DMS 273 treated with DMSO at 0.1 percent for 48 hours (cell line): ENCODE results near the gene CIC.

Experiments
- DNase-seq: peaks from one replicate; lab custom pipeline; 2025; lab: John Stamatoyannopoulos, UW

Gene CIC

DNA sequence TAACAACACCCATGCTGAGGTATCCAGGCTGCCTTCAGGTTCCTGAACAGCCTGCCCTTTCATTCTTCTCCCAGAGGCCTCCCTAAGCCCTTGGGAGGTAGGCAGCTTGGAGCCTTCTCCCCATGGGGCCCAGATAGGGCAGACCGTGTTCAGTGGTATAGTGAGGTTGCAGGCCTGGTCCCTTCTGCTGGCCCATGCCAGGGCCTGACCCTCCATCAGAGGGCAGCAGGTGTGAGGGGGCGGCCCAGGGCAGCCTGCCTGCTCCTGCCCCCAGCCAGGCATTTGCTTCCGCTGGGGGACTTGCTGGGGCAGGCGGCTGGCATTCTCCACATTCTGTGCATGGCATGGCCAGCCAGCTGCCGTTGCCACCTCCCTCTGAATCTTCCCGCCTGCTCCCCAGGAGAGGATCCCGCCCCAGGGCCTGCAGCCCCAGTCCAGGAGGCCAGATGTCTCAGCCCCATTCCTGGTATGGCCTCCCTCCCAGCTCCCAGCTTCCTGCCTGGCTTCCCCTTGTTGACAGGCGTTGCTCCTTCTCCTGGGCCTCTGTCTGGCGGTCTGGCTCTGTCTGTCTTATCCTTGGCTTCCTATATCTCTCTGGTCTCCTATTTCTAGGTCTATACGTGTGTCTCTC, 8.9 kb downstream of the CIC start:
- DNase-seq: peak; percentile 90

DNA sequence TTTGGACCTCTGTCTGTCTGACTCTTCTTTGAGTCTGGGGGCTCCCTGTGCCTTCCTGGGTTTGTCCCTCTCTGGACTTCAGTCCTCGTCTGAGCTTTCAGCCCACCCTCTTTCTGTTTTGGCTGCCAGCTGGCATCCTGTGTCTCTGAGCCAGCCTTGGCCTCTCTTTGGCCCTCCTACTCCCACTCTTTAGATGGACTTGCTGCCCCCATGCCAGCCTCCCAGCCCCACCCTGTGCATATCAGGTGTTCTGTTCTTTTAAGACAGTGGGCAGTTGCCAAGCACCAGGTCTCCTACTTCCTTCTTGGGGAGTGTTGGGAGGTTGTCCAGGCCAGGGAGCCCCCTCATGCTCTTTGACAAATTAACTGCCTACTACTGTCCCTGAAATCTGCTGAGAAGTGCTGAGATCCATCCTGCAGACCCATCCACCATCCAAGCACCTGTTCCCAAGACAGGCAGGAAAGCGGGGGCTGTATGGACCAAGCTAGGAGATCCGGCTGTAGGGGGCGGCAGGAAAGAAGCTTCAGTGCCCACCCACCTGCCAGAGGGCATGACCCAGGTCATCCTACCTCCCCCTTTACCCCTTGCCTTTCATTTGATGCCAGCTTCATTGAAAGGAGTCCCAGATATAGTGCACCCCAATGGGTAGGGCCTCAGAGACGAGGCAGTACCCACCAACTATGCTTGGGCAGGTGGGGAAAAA, 9.6 kb downstream of the CIC start:
- no peak for DNase-seq

DNA sequence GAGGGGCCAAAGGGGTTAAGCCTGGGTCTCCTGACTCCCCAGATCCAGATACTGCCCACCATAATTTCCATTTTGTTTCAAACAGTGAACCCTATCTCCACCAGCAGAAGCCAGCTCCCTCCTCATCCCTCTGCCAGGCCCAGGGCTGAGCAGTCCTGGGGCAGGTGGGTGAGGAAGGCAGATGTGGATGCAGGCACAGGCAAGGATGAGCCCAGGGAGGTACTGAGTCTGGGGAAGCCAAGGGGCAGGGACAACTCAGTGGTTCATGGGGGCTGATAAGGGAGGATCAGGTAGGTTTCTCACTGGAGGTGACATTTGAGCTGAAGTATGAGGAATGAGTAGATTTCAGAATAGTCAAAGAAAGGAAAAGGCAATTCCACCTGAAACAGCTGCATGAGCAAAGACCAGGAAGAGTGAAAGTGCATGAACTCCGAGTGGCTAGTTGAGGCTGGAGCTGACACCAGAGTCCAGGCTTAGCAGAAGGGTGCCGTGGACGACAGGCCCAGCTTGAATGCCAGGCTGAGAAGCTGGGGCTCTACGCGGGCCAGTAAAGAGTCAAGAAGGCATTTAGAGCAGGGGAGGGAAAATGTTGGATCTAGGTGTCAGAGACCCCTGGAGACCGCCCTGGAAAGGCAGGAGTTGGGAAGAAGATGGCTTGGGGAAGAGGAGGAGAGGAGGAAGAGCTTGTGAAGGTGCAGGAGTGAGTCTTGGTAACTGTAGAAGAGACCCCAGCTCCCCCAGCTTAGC, 10.3 kb downstream of the CIC start:
- no peak for DNase-seq

DNA sequence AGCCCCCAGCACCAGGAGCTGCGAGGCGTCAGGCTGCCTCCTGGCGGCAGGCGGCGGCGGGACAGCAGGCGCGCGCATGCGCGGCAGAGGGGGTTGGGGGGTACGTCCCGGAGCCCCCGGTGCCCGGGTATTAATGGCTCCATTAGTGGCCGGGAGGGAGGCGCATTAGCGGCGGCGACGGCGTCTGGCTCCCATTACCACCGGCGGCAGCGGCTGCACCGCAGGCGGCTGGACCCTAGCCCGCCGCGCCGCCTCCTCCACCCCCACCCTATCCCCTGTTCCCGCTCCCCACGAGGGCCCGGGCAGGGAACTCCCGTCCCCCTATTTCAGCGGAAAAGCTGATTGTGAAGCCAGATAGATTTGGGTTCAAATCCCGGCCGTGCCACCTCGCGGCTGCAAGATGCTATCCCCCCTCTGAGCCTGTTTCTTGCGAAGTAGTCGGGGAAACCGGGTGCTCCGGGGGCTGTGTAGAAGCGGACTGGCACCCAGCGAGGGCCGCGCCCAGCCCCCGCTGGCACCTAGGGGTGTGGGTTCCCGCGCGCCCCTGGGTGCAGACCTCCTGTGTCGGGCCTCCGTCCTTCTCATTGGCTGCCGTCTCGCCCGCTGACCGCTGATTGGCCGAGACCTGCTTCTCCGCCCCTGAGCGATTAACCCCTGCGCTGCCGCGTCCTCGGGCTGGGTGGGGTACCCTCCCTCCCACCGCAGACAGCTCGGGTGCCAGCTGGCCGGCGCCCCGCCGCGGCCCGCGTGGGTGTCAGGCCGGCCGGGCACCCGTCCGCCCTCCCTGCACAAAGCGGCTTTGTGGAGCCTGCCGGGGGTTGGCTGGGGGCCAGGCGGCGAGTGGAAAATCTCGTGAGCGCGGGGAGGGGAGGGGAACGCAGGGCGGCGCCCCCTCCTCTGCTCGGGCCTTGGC, 11.1 kb downstream of the CIC start:
- DNase-seq: peak; percentile 84

DNA sequence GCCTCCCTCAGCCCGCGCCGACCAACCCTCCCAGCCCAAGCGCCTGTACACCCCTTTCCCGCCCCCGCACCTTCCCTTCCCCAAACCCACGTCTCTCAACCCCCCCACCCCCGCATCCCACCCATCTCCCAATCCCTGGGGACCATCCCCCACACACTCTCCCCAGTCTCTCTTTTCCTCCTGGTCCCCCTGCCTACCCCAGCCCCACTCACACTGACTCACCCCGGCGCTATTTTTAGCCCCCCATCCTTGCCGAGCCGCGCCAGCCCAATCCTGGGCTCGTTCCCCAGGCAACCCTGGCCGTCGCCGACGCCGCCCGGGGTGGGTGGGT, 11.7 kb downstream of the CIC start:
- DNase-seq: no peak

DNA sequence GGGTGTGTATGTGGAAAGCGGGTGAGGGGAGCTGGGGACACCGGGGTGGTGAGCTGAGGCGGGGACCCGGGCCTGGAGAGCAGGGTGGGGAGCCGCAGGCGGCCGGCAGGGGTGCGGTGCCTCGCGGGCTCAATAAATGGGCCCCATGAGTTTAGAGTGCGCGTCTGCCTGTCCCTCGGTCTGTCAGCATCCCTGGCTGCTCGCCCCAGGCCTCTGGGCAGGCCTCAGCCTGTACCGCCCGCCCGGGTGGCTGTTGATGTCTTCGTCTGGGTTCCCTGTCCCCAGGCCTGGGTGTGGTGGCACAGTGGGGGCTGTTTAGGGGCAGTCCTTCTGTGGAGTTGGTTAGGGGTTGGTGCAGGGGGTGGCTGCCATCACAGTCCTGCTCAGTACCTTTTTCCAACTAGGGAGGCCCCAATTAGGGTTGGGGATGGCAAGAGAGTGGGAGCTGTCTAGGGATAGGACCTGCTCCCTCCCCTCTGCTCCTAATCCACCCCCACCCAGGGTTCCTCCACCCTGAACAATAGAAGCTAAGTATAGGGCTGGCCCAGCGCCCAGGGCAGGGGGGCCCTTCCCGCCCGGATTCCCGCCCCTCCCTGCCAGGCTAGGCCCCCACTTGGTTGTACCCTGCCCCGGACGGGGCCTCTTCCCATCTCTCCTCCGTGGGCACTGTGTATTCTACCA, 12.2 kb downstream of the CIC start:
- DNase-seq: peak; percentile 55

DNA sequence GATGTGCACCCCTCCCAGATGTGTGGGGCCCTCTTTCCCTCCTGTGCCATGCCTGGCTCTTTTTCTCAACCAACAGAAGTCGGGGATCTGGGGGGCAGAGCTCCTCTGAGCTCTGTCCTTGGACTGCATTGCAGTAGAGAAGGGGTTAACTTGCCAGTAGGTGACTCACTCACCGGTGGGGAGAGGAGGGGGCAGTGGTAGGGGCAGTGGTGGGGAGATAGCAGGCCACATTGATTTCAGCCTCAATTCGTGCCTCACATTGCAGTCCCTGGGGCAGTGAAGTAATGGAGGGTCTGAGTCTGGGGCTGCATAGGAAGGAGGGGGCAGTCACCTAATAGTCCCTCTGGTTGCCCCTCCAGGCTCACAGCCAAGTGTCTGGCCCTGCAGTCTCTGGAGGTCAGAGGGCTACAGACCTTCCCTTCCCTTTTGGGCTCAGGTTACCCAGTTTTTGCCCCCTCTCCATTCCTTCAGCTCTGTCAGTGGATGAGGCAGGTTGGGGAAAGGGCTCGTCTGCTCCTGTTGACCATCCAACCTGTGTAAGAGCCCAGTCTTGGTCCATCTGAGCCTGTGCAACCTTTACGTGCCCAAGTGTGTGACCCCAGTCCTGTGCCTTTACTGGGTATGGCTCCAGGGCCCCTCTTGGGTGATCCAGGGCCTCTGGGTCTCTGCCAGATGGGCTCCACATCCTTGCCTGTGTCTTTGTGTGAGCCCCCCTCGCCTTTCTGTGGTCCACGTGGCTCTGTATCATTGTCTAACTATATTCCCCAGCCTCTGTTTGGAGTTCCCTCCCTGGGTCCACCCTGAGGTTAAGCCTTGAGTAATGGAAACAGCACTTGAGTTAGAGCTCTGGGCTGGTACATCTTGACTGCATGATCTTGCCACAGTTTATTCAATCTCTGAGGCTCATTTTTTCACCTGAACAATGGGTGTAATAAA, 13.0 kb downstream of the CIC start:
- no peak for DNase-seq

DNA sequence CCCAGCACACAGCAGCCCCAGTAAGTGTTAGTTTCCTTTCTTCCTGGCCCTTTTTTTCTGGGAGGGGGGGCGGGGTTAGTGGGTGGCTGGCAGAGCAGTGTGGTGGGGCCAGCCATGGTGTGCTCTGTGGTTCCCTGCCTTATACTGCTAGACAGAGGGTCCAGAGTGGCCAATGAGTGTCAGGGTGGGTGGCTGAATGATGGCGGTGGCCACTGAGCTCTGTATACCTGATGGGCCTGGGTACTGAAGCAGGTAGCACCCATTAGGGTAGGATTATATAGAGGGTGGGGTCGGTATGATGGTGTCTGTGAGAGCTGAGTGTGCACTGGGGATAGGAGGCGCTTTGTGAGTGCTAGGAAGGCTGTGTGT, 13.8 kb downstream of the CIC start:
- no peak for DNase-seq

DNA sequence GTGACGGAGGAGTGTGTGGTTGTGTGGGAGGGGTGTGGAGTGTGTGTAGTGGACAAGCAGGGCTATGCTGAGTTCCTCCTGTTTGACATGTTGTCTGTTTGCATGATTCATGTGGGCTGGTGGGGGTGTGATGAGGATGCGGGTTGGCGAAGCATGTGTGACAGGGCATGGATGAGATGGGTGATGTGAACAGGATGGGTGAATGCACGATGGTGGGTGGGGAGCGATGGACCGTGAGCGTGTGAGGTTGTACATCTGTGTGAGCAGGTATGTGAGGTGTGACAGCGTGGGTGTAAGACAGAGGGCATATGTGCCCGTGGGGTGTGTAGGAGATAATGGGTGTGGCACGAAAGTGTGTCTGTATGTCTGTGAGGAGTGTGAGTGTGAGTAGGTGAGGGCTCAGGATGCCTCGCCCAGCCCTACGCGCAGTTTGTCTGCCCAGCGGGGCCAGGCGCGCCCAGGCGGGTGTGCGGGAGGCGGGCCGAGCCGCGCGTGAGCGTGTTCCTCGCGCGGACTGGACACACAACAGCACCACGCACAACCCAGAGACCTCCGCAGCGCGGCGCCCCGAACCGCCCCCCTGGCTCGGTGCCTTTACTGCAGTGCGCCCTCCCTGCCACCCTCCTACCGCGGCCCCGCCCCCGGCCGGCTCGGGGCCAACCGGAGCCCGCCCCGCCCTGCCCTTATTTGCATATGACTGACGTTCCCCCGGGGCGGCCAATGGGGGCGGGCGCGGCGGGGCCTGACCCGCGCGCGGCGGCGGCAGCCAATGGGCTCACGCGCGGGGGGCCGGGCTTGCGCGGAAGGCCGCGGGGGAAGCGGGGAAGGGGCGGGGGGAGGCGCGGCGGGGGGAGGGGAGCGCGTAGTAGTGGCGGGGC, 14.4 kb downstream of the CIC start:
- DNase-seq: peak; percentile 66

DNA sequence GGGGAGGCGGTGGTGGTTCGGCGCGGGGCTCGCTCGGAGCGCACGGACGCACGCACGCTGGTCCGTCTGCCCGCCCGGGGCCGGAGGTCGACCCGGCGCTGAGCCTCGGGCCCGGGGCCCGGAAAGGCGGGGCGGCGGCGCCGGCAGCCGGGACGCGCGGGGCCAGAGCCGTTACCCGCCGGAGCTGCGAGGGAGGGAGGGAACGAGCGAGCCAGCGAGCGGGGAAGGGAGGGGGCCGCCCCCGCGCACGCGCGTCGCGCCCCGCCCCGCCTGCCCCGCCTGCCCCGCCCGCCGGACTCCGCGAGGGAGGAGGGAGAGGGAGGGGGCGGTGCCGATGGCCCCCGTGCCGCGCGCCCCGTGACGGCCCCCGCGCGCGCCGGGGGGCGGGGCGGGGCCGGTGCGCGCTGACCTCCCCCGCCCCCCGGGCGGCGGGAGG, 15.0 kb downstream of the CIC start:
- no peak for DNase-seq

DNA sequence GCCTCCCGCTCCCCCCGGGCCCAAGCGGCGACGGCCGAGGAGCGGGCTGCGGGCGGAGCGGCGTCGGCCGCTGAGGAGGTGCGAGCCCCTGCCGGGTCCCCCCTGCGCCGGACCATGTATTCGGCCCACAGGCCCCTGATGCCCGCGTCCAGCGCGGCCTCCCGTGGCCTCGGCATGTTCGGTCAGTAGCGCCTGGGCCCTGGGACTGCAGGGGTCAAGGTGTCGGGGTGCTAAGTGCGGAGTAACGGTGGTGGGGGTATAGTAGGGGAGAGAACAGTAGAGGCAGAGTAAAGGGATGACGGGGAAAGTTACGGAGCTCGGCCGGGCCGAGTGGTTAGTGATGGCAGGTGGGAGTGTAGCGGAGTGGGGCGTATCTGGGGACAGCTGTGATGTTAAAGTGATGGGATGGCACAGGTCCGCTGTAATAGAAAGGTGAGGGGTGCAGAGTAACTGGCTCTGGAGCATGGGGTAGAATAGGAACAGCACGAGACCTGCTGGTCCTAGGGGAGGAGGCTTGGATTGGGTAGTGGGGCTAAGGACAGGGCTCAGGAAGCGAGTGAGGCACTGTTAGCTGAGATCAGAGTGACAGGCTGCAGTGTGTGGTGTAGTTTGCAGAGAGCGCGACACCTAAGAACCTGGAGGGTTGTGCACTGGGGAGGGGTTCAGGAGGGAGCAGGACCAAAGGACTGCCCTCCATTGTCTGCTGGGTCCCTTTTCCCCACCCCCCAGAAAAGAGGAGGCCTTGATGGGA, 15.7 kb downstream of the CIC start:
- DNase-seq: no peak

DNA sequence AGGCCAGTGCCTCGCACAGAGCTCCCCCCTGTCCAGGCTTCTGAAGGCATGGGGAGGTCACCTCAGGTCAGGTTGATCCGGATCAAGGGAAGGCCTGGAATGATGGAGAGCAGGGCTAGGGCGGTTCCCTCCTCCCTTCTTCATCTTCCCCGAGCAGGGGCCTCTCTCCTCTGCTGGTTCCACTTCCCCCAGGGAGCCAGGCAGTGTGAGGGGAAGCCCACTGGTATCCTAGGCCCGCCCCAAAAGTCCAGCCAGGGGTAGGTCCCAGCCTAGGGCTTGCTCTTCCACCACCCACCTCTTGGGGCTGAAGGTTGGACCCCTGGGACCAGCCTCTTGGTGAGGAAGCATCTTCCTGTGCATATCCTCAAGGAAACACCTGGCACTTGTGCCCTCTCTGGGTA, 16.5 kb downstream of the CIC start:
- no peak for DNase-seq

DNA sequence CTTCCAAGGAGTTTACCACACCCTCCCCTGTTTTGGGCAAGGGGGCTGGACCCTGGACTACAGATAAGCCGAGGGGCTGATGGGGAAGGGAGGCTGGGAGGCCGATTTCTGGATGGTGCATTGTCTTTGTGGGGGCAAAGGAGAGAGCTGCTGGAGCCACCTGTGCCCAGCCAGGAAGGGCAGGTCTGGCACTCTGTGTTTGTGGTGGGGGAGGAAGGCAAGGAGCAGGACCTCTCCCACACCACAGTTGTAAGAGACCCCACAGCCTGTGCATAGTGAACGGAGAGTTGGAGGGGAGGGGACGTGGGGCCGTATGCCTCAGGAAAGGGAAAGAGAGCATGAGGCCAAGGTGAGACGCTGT, 16.9 kb downstream of the CIC start:
- DNase-seq: no peak

DNA sequence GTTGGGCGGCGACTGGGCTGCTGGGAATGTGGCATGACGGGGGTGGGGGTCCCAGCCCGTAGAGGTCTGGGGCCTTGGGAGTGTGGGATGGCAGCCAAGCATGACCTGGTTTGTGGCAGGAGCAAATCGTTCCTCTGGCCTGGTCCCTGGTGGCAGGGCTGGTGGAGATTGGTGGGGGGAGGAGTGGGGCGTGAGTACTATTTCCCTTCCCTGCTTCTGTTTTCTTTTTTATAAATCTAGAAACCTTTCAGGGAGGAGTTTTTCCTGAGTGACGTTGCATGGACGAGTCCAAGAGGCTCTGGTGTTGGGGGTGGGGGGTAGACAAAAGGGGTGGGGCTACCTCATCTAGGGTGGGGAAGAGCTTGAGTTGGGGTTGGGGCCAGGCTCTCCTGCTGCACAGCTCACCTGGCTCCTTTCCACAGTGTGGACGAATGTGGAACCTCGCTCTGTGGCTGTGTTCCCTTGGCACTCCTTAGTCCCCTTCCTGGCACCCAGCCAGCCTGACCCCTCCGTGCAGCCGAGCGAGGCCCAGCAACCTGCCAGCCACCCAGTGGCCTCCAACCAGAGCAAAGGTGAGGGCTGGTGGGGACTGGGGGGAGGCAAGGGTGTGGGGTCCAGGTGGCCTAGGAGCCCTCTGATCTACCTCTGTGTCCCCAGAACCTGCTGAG, 17.4 kb downstream of the CIC start:
- DNase-seq: no peak

DNA sequence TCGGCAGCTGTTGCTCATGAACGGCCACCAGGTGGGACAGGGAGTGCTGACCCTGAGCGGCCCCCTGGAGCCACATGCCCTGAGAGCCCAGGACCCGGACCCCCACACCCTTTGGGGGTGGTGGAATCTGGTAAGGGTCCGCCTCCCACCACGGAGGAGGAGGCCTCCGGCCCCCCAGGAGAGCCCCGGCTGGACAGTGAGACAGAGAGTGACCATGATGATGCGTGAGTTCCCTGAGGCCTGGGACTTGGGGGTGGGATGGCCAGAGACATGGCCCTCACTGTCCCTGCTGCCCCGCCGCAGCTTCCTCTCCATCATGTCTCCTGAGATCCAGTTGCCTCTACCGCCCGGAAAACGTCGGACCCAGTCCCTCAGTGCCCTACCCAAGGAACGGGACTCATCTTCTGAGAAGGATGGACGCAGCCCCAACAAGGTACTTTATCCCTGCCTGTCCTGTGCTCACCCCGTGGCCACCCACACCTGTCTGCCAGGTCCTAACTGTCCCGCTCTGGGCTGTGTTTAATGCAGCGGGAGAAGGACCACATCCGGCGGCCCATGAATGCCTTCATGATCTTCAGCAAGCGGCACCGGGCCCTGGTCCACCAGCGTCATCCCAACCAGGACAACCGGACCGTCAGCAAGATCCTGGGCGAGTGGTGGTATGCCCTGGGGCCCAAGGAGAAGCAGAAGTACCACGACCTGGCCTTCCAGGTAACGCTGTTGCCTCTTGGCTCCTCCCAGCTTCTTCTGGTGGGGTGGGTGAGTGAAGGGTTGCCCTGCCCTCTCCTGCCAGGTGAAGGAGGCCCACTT, 18.2 kb downstream of the CIC start:
- no peak for DNase-seq

DNA sequence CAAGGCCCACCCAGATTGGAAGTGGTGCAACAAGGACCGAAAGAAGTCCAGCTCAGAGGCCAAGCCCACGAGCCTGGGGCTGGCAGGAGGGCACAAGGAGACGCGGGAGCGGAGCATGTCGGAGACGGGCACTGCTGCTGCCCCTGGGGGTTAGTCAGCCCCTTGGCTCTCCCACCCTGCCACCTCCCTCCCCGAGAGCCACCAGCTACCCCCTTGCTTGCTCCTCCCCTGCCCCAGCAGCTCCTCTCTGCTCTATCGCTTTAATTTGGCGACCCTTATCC, 18.7 kb downstream of the CIC start:
- no peak for DNase-seq

DNA sequence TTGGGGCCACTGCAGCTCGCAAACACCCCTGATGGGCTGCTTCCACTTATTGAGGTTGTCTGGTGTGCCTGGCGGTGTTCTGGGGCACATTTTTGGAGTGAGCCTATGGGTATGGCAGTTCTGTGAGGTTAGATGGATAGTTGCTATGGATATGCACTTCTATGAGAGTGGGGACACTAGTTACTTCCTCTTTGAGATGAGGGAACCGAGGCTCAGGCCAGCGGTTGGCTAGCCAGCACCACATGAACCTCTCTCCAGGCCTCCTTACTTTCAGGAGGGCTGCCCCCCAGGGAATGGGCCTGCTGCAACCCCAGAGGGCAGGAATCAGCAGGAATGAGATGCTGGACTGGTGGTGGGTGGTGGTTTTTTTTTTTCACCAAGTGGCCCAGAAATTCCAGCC, 19.3 kb downstream of the CIC start:
- no peak for DNase-seq
